Osteoblast (primary cell): Measurements from ENCODE around the gene OSCP1. TPM values are rescaled to one million over a fixed set of nuclear protein-coding genes. Genes with fewer than 3 reads are reported as not detected.

Source experiments
- DNase-seq: peaks from one replicate; pipeline ENCODE4 v3.0.0; 2011; ENCODE audit warnings: low spot score, mixed read lengths; ENCODE audit not compliant: insufficient read length; ENCODE audit errors: missing footprints
- H2AFZ ChIP-seq: 2 replicates; pipeline ENCODE4 v1.6.0; 2011; ENCODE audit warnings: mild to moderate bottlenecking, low read length
- H3K27ac ChIP-seq: 2 replicates; pipeline ENCODE4 v1.5.1; 2011; ENCODE audit warnings: mild to moderate bottlenecking, low read depth, low read length, moderate library complexity
- H3K27me3 ChIP-seq: 2 replicates; pipeline ENCODE4 v1.6.0; 2012; ENCODE audit warnings: mild to moderate bottlenecking, control low read depth, inconsistent platforms, low read length, moderate library complexity; ENCODE audit not compliant: insufficient read depth
- H3K36me3 ChIP-seq: 2 replicates; pipeline ENCODE4 v1.5.1; 2011; ENCODE audit warnings: mild to moderate bottlenecking, low read length, control low read depth, moderate library complexity; ENCODE audit not compliant: insufficient read depth
- H3K4me1 ChIP-seq: 2 replicates; pipeline ENCODE4 v1.5.1; 2011; ENCODE audit warnings: mild to moderate bottlenecking, low read length, control low read depth, moderate library complexity; ENCODE audit not compliant: insufficient read depth
- H3K4me2 ChIP-seq: 2 replicates; pipeline ENCODE4 v1.6.0; 2011; ENCODE audit warnings: mild to moderate bottlenecking, low read length; ENCODE audit not compliant: insufficient read depth
- H3K4me3 ChIP-seq: fragments of 200-600 bp; sonication (generic); 3 replicates; pipeline ENCODE4 v1.5.1; 2012; ENCODE audit warnings: mild to moderate bottlenecking, low read length, inconsistent platforms; ENCODE audit not compliant: insufficient read depth
- H3K79me2 ChIP-seq: 2 replicates; pipeline ENCODE4 v1.6.0; 2012; ENCODE audit warnings: mild to moderate bottlenecking, low read length, control low read depth, inconsistent platforms; ENCODE audit not compliant: insufficient read depth
- H3K9me3 ChIP-seq: 2 replicates; pipeline ENCODE4 v1.5.1; 2011; ENCODE audit warnings: low read depth, low read length, control low read depth
- H4K20me1 ChIP-seq: 2 replicates; pipeline ENCODE4 v1.6.0; 2012; ENCODE audit warnings: mild to moderate bottlenecking, low read length, control low read depth; ENCODE audit not compliant: insufficient read depth
- total RNA-seq: library from RNA; depleted of rRNA; stranded (reverse); fragments of >200 nt; gene quantifications from 2 replicates; pipeline ENCODE4 v1.2.3, GENCODE V29; 2012
- TF ChIP-seq, protein P1 (sequence below): IDR thresholded peaks from 2 replicates; pipeline ENCODE4 v1.5.1; 2011; ENCODE audit warnings: mild to moderate bottlenecking, low read depth, low read length, moderate library complexity; ENCODE audit errors: extremely low read depth

The OSCP1 gene
- total RNA-seq, 1 donor, result 14.5 TPM

GRCh38 chr1:36457691-36458090 is 7.4 kb upstream of the OSCP1 start:
- Histone ChIP-seq H3K27ac (no peak overlapping the region), H3K79me2 (peaks cover 5% of the 10 kb centered on the region), H4K20me1 (no peaks in the 10 kb centered on the region), H3K4me1 (no peaks in the 10 kb centered on the region), H3K4me2 (no peak overlapping the region), H2AFZ (no peak overlapping the region), H3K9me3 (no peaks in the 10 kb centered on the region), H3K4me3 (no peak overlapping the region), H3K36me3 (peaks cover 55% of the 10 kb centered on the region), H3K27me3 (no peaks in the 10 kb centered on the region)
- TF ChIP-seq, protein P1, sequence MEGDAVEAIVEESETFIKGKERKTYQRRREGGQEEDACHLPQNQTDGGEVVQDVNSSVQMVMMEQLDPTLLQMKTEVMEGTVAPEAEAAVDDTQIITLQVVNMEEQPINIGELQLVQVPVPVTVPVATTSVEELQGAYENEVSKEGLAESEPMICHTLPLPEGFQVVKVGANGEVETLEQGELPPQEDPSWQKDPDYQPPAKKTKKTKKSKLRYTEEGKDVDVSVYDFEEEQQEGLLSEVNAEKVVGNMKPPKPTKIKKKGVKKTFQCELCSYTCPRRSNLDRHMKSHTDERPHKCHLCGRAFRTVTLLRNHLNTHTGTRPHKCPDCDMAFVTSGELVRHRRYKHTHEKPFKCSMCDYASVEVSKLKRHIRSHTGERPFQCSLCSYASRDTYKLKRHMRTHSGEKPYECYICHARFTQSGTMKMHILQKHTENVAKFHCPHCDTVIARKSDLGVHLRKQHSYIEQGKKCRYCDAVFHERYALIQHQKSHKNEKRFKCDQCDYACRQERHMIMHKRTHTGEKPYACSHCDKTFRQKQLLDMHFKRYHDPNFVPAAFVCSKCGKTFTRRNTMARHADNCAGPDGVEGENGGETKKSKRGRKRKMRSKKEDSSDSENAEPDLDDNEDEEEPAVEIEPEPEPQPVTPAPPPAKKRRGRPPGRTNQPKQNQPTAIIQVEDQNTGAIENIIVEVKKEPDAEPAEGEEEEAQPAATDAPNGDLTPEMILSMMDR, result no peak
- DNase-seq, result no peak

GRCh38 chr1:36456391-36456928 is 6.2 kb upstream of the OSCP1 start:
- Histone ChIP-seq H4K20me1 (no peaks in the 10 kb centered on the region), H2AFZ (no peak overlapping the region), H3K79me2 (no peaks in the 10 kb centered on the region), H3K36me3 (peaks cover 45% of the 10 kb centered on the region), H3K9me3 (no peaks in the 10 kb centered on the region), H3K4me1 (peaks cover 1% of the 10 kb centered on the region), H3K27me3 (no peaks in the 10 kb centered on the region), H3K4me2 (no peak overlapping the region), H3K27ac (no peak overlapping the region), H3K4me3 (no peak overlapping the region)
- DNase-seq, result no peak
- TF ChIP-seq, protein P1, result no peak

DNA sequence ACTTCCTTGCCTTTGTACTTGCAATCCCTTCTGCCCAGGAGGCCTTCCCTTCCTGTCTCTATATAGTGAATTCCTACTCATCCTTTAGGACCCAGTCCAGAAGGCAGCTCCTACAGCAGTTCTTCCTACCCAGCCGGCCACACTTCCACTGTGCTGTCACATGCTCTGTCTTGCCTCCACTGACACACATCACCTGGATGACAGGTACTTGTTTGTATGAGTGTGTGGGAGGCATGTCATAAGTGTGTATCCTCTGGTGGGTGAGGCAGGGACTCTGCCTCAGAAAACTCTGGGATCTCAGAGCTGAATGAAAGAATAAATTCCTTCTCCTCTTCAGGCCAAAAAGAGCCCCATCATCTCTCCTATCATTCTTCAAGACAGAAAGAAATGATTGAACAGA is 5.1 kb upstream of the OSCP1 start:
- H3K4me2 ChIP-seq, result no peak overlapping the region
- H2AFZ ChIP-seq, result no peak overlapping the region
- TF ChIP-seq, protein P1, result no peak
- no peak overlapping the region for H3K4me3 ChIP-seq
- no peaks in the 10 kb centered on the region for H3K27me3 ChIP-seq
- no peaks in the 10 kb centered on the region for H3K79me2 ChIP-seq
- DNase-seq, result peak; percentile 72
- H3K4me1 ChIP-seq, result peaks cover 8% of the 10 kb centered on the region
- no peaks in the 10 kb centered on the region for H3K9me3 ChIP-seq
- H3K36me3 ChIP-seq, result peaks cover 35% of the 10 kb centered on the region
- H3K27ac ChIP-seq, result no peak overlapping the region
- H4K20me1 ChIP-seq, result no peaks in the 10 kb centered on the region

- no peak overlapping the region for H3K4me3 ChIP-seq
- peaks cover 5% of the 10 kb centered on the region for H3K79me2 ChIP-seq
- H3K4me1 ChIP-seq, result peaks cover 15% of the 10 kb centered on the region
- TF ChIP-seq, protein P1, result no peak
- H3K27ac ChIP-seq, result no peak overlapping the region
- H3K4me2 ChIP-seq, result no peak overlapping the region
- H3K36me3 ChIP-seq, result peaks cover 28% of the 10 kb centered on the region
- no peak overlapping the region for H2AFZ ChIP-seq
- DNase-seq, result peak; percentile 38
- H3K27me3 ChIP-seq, result no peaks in the 10 kb centered on the region
- no peaks in the 10 kb centered on the region for H3K9me3 ChIP-seq
- no peaks in the 10 kb centered on the region for H4K20me1 ChIP-seq
These were observed 3.5 kb upstream of the OSCP1 start for GRCh38 chr1:36453600-36454388.
